ENCODE results near the gene NID1.
"Not testable (repeated sequence)": the region's sequence is repeated elsewhere in the genome, so short reads cannot be mapped to it uniquely, and the experiment has no call there.

NID1 gene

DNA sequence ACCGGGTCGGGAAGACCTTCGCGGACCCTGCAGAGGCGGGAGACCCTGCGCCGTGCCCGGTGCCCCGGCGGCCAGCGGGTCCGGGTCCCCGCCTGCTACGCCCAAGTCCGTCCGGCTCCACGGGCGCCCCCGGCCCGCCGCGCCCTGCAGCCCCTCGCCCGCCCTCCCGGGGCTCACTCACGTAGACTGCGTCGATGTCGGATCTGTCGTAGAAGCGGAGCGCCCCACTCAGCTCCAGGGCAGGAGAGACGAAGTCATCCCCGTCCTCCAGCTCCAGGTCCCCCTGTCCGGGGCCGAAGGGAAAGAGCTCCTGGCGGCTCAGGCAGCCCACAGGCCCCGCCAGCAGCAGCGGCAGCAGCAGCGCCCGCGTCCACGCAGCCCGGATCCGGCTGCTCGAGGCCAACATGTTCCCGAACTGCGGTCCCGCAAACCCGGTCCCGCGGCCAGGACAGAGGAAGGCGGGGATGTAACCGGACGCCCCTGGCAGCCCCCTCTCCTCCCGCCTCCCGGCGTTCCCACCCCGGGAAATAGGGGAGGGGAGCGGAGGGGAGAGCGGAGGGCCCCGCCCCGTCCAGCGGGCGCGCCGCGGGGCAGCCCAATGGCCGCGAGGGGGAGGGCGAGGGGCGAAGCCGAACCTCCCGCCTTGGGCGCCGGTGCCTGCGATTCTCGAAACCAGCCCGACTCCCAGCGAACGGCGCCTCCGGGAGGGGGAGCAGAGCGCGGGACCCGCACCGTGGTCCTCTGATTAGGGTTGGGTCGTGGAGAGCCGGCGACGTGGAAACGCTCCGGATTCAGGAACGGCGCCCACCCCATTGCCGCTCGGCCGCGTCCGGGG lies at the start of gene NID1:
Gene NID1 (minus strand): TSS at position 417 of the 835 bp plus-strand sequence. CDS start 11 bp downstream, at position 406.
- DNase-seq (ENCODE audit: low spot score): peak; percentile 35

- no peak for DNase-seq (ENCODE audit: low spot score)
Measured at GRCh38 chr1:236114076-236114747, 49.3 kb upstream of the NID1 start.

DNA sequence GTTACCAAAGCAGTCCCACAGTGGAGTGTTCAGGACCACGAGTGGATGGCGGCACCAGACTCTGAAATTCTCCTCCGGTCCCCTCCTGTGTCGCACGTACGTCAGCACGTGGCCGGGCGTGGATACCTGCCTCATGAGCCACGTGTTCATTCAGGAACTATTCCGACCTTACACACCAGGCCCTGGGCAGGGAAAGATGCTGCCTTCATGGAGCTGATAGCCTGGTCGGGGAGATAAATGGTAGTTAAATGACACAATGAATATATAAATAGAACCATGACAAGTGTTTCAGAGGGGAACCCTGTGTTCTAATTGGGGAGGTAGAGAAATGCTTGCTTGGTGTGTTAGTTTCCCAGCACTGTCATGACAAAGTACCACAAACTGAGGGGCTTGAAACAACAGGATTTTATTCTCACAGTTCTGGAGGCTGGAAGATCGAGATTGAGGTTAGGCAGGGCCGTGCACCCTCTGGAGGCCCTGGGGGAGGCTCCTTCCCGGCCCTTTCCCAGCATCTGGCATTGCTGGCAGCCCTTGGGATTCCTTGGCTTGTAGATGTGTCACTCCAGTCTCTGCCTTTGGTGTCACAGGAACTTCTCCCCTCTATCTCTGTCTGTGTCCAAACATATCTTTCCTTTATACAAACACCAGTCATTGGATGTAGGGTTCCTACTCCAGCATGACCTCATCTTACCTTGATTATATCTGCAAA lies 48.6 kb upstream of the NID1 start:
- DNase-seq (ENCODE audit: low spot score): no peak

DNA sequence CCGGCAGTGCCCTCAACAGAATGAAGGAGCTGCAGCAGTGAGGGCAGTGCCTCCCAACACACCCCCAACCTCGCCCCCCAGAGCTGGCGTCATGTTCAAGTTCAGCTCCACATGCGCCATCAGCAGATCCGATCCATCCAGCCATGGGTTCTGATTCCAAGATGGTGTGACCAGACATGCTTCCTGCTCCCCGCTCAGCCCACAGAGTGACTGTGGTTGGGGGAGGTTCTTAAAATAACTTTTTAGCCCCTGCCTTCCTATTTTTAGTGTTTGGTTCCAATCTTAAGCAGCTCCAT lies 47.4 kb upstream of the NID1 start:
- DNase-seq (ENCODE audit: low spot score): no peak

DNA sequence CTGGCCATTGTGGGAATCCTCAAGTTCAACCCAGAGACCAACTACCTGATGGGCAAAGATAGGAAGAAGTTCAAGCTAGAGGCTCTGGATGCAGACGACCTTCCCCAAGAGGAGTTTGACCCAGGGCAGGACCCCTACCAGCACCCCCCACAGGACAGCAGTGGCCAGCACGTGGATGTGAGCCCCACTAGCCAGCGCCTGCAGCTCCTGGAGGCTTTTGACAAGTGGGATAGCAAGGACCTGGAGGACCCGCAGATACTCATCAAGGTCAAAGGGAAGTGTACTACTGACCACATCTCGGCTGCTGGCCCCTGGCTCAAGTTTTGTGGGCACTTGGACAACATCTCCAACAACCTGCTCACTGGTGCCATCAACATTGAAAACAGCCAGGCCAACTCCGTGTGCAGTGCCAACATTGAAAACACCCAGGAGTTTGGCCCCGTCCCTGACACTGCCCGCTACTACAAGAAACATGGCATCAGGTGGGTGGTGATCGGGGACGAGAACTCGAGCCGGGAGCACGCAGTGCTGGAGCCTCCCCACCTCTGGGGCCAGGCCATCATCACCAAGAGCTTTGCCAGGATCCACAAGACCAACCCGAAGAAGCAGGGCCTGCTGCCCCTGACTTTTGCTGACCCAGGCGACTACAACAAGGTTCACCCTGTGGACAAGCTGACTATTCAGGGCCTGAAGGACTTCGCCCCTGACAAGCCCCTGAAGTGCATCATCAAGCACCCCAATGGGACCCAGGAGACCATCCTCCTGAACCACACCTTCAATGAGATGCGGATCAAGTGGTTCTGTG lies 46.8 kb upstream of the NID1 start:
- DNase-seq (ENCODE audit: low spot score): no peak

- DNase-seq (ENCODE audit: low spot score): no peak
Measured at GRCh38 chr1:236110137-236110536, 45.2 kb upstream of the NID1 start.

GRCh38 chr1:236108027-236108648 lies 43.2 kb upstream of the NID1 start:
- DNase-seq (ENCODE audit: low spot score): no peak

DNA sequence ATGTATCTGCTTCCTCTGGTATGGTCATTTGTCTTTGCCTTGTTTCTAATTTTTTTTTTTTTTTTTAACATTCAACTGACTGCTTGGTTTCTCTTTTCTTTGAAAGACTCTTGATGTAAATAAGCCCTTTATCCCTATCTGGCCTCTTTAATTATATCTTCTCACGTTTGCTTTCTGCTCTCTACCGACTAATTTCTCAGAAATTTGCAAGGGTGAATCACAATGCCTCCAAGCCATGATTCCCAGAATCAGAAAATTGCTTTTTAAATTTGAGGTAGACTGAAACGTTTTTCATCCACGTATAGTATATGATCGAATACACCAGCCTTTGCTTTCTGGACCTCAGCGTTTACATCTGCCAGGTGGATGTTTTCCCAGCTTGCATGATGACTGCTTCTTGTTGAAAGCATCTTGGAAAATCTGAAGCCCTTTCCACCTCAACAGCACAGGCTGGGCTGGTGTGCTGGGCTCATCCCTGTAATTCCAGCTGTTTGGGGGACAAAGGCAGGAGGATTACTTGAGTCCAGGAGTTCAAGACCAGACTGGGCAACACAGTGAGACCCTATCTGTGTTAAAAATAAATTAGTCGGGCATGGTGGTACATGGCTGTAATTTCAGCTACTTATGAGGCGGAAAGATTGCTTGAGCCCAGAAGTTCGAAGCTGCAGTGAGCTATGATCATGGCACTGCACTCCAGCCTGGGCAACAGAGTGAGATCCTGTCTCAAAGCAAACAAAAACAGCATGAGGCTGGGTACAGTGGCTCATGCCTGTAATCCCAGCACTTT lies 42.4 kb upstream of the NID1 start:
- DNase-seq (ENCODE audit: low spot score): no peak

DNA sequence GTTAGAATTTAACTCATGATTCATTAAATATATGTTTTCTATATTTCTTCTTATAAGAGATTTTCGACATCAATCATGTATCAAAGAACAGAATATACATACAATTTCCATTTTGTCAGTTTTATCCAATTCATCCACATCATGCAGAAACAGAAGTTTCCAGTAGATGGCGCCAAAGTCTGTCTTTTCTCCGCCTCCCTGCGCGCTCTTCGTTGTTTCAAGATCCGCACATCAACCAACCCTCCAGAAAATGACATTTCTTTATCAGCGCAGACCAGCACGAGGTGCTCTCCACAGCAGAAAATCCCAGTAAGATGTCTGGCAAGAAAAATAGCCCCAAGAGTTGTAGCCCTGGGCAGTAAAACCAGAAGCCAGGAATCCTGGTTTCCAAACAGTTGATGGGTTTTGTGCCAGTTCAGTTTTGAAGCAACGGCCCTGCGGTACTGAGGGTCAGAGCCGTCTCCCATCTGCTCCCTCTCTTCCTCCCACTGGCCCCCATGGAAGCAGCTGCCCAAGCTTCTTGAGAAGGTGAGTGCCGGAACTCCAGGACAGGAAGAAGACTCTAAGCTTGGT lies 38.8 kb upstream of the NID1 start:
- DNase-seq (ENCODE audit: low spot score): peak; percentile 75

- DNase-seq (ENCODE audit: low spot score): no peak
Measured at GRCh38 chr1:236103059-236103458, 38.2 kb upstream of the NID1 start.

DNA sequence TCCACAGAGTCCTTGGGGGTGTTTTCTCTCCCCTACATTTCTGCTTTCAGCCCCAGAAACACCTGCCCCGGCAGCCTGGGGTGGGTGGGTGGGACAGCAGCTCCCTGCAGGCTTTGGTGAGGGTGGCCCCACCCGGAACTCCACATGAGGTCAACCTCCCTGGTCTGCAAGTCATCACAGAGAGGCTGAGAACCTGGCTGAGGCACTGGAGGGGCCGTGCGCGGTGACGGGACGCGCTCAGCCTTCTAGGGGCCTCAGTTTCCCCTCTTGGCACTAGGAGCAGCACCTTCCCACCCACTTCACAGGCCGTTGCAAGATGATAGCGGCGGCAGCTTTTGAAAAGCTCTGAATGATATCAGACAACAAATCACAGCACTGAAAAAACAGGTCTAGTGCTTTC lies 37.7 kb upstream of the NID1 start:
- no peak for DNase-seq (ENCODE audit: low spot score)

- no peak for DNase-seq (ENCODE audit: low spot score)
Measured at GRCh38 chr1:236101233-236102200, 36.6 kb upstream of the NID1 start.

DNA sequence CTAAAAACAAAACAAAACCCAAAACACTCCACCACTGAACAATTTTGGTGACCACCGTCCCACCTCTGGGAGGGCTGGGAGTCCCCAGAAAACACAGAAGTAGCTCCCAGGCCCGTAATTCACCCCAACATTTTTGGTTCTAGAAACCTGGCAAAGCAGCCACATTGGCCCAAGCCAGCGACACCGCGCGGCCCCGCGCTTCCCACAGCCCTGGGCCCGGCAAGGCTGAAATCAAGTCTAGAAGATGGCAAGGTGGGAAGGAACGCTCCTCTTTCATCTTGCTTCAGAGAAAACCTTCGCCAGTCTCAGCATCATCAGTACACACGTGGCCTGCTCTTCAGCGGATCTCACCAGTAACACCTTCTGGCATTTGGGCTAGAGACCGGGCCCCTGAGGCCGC lies 35.9 kb upstream of the NID1 start:
- DNase-seq (ENCODE audit: low spot score): no peak

GRCh38 chr1:236099355-236099974 lies 34.6 kb upstream of the NID1 start:
- DNase-seq (ENCODE audit: low spot score): no peak

DNA sequence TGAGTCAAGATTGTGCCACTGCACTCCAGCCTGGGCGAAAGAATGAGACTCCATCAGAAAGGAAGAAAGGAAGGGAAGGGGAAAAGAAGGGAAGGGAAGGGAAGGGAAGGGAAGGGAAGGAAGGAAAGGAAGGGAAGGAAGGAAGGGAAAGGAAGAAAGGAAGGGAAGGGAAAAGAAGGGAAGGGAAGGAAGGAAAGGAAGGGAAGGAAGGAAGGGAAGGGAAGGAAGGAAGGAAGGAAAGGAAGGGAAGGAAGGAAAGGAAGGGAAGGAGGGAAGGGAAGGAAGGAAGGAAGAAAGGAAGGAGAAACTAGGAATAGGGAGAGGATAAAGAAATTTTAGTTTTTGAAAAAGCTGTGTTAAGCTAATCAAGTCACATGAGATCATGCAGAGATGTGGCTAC lies 33.4 kb upstream of the NID1 start:
- DNase-seq (ENCODE audit: low spot score): no peak

GRCh38 chr1:236096660-236097482 lies 32.0 kb upstream of the NID1 start:
- not testable (repeated sequence) for DNase-seq (ENCODE audit: low spot score)

- DNase-seq (ENCODE audit: low spot score): no peak
Measured at GRCh38 chr1:236095705-236096520, 31.0 kb upstream of the NID1 start.

Data from Ammon's horn (tissue), 1 donor.